ENCODE results near the gene ANXA11.
"Not testable (repeated sequence)": the region's sequence is repeated elsewhere in the genome, so short reads cannot be mapped to it uniquely, and the experiment has no call there.

- not testable (repeated sequence) for TF ChIP-seq EZH2phosphoT487 (IDR thresholded peaks at IDR 0.05; ENCODE audit: low read depth, severe bottlenecking, unreplicated experiment); CTCF (IDR thresholded peaks at IDR 0.05; ENCODE audit: poor library complexity)
Observed at GRCh38 chr10:80212535-80213115, 7.3 kb upstream of the ANXA11 start.

Data from hepatocyte (in vitro differentiated cells).